GM18511 (cell line): Measurements from ENCODE around the gene UGCG.
"Not testable (repeated sequence)": the region's sequence is repeated elsewhere in the genome, so short reads cannot be mapped to it uniquely, and the experiment has no call there.

Experiments used
- ATAC-seq: cut with Tn5 transposase; IDR thresholded peaks from one replicate; pipeline ENCODE4 v1.9.1; 2021; ENCODE audit warnings: mild to moderate bottlenecking, moderate library complexity; ENCODE audit not compliant: unreplicated experiment

Gene UGCG

GRCh38 chr9:111895996-111896941 lies at the start of gene UGCG:
Gene UGCG (plus strand): TSS chr9:111896814. CDS start chr9:111897216, 402 bp downstream.
- ATAC-seq: peak; percentile 86

GRCh38 chr9:111851553-111851952 lies 45.1 kb upstream of the UGCG start:
- no peak for ATAC-seq

- ATAC-seq: no peak
Measured at GRCh38 chr9:111852291-111852690, 44.3 kb upstream of the UGCG start.

- no peak for ATAC-seq
Measured at GRCh38 chr9:111853450-111853827, 43.2 kb upstream of the UGCG start.

- no peak for ATAC-seq
Measured at GRCh38 chr9:111854799-111855198, 41.8 kb upstream of the UGCG start.

GRCh38 chr9:111857555-111858211 lies 38.9 kb upstream of the UGCG start:
- ATAC-seq: no peak

- ATAC-seq: no peak
Measured at GRCh38 chr9:111860443-111860842, 36.2 kb upstream of the UGCG start.

GRCh38 chr9:111863636-111864035 lies 33.0 kb upstream of the UGCG start:
- no peak for ATAC-seq

- ATAC-seq: no peak
Measured at GRCh38 chr9:111866976-111867375, 29.6 kb upstream of the UGCG start.

GRCh38 chr9:111868475-111868874 lies 28.1 kb upstream of the UGCG start:
- no peak for ATAC-seq

GRCh38 chr9:111870774-111871498 lies 25.7 kb upstream of the UGCG start:
- peak; percentile 79 for ATAC-seq

- no peak for ATAC-seq
Measured at GRCh38 chr9:111871499-111871855, 25.1 kb upstream of the UGCG start.

GRCh38 chr9:111872886-111873285 lies 23.7 kb upstream of the UGCG start:
- no peak for ATAC-seq

- ATAC-seq: no peak
Measured at GRCh38 chr9:111873901-111874300, 22.7 kb upstream of the UGCG start.

GRCh38 chr9:111874500-111874899 lies 22.1 kb upstream of the UGCG start:
- no peak for ATAC-seq

GRCh38 chr9:111875291-111875690 lies 21.3 kb upstream of the UGCG start:
- not testable (repeated sequence) for ATAC-seq

GRCh38 chr9:111875691-111876090 lies 20.9 kb upstream of the UGCG start:
- not testable (repeated sequence) for ATAC-seq

- ATAC-seq: no peak
Measured at GRCh38 chr9:111876179-111876578, 20.4 kb upstream of the UGCG start.

- no peak for ATAC-seq
Measured at GRCh38 chr9:111877420-111877819, 19.2 kb upstream of the UGCG start.

GRCh38 chr9:111878946-111879345 lies 17.7 kb upstream of the UGCG start:
- no peak for ATAC-seq

GRCh38 chr9:111886983-111887718 lies 9.5 kb upstream of the UGCG start:
- ATAC-seq: no peak
